Astrocyte of the cerebellum (primary cell): ENCODE data around the gene ISLR.

Experiments
- DNase-seq: peaks from one replicate; pipeline ENCODE4 v3.0.0-alpha.2; 2011; ENCODE audit warnings: low read depth
- H3K4me3 ChIP-seq: 2 replicates; pipeline ENCODE4 v1.5.1; 2011; ENCODE audit warnings: mild to moderate bottlenecking, low read depth, low read length, moderate library complexity
- in situ Hi-C: cut with HindIII; loops from 2 replicates; pipeline ENCODE4 v1.10.0; 2017; ENCODE audit warnings: low sequenced_read_pairs
- TF ChIP-seq, protein P1 (sequence below): IDR thresholded peaks from 2 replicates; pipeline ENCODE4 v1.5.1; 2012; ENCODE audit warnings: low read length, low read depth, moderate library complexity, mild to moderate bottlenecking; ENCODE audit errors: missing control alignments

Gene ISLR

DNA sequence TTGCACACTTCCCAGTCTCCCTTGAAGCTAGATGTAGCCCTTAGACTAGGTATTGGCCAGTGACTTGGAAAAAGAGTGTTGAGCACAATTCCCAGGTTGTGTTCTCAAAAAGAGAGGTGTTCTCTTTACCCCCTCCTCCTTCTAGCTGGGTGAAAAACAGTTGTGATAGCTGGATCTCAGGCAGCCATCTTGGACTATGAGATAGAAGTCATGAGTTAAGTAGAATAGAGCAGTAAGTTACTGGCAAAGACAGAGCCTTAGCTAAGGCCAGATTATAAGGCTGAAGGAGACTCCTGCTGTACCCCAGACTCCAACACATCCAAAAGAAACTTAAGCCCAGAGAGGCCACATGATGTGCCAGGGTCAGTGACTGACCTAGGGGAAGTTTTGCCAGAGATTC, 37.2 kb downstream of the ISLR start:
- TF ChIP-seq, protein P1, sequence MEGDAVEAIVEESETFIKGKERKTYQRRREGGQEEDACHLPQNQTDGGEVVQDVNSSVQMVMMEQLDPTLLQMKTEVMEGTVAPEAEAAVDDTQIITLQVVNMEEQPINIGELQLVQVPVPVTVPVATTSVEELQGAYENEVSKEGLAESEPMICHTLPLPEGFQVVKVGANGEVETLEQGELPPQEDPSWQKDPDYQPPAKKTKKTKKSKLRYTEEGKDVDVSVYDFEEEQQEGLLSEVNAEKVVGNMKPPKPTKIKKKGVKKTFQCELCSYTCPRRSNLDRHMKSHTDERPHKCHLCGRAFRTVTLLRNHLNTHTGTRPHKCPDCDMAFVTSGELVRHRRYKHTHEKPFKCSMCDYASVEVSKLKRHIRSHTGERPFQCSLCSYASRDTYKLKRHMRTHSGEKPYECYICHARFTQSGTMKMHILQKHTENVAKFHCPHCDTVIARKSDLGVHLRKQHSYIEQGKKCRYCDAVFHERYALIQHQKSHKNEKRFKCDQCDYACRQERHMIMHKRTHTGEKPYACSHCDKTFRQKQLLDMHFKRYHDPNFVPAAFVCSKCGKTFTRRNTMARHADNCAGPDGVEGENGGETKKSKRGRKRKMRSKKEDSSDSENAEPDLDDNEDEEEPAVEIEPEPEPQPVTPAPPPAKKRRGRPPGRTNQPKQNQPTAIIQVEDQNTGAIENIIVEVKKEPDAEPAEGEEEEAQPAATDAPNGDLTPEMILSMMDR, result no peak
- no peak overlapping the region for H3K4me3 ChIP-seq
- DNase-seq, result no peak
- in situ Hi-C loops, result no loop called here

DNA sequence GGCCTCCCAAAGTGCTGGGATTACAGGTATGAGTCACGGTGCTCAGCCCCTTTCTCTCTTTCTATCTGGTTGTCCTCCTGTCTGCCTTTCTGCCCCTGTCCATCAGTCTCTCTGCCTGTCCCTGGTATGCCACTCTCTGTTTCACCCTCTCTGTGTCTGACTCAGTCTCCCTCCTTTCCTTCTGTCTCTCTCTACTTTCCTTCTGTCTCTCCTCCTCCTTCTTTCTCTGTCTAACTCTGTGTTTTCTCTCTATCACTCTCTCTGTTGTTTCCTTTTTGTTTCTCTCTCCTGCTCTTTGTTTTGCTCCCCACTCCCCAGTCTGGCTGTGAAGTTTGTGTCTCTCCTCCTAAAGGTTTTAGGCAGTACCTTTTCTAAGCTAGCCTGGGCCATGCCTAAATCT, 38.1 kb downstream of the ISLR start:
- H3K4me3 ChIP-seq, result no peak overlapping the region
- no peak for DNase-seq
- TF ChIP-seq, protein P1, result no peak
- in situ Hi-C loops, result no loop called here

DNA sequence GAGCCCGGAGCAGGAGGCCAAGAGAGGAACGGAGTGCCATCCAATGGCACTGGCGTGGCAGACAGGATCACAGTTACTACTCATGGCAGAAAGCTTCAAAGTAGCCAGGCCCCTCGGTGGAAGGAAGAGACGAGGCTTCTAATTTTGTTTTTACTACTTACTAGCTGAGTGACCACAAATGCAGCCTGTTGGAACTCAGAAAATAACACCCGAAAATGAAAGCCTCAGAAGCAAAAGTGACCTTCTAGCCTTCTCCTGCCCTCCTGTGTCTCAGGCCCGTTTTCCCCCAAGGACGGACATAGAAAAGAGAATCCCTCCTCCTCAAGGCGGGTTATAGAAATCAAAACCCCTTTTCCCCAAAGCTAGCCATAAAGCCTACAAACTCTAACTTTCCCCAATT, 39.0 kb downstream of the ISLR start:
- no peak for DNase-seq
- H3K4me3 ChIP-seq, result no peak overlapping the region
- TF ChIP-seq, protein P1, result no peak
- in situ Hi-C loops, result no loop called here

DNA sequence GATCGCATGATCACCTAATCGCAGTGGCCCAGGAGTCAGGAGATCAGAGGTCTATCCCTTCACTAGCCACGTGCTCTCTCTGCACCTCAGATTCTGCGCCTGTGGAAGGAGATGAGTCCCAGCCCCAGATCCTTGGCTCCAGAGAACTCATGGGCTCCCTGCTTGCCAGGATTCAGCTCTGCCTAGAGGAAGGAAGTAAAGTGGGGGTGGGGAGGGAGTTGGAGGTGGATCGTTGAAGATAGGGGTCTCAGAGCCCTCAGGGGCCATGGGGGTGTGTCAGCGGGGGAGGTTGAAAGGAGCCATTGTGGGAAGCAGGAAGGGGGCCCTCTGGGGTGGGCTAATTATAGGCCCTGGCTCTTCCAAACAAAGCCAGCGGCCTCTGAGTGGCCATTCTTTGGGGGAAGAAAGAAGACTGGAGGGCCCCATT, 40.4 kb downstream of the ISLR start:
- in situ Hi-C loops, result no loop called here
- DNase-seq, result no peak
- no peak overlapping the region for H3K4me3 ChIP-seq
- TF ChIP-seq, protein P1, result no peak

DNA sequence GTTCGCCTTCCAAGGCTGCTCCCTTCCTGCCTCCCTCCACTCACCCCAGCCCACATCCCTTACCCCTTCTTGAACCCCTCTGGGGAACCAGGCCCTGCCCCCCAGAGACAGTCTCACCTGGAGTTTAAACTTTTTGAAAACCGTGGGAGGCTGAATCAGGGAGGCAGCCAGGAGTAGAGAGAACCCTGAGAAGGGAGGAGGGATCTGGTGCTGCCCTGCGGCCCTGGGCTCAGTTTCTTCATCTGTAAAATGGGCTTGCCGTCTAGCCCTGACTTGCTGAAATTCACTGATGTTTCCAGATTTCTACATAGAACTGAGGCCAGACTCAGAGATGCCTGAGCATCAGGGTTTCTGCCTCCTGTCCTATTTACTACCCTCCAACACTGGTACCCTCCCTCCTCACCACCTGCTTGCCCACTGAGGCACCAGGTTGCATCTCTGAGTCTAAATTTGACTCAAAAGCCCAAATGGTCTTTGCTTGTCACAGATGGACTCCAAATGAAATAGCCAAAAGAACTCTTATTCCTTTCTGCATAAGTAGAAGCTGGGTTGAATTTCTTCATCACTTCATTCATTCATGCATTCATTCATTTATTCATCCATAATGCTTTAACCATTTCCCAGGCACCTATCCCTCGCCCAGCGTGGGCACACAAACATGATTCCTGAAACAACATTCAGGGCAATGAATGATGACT, 41.0 kb downstream of the ISLR start:
- H3K4me3 ChIP-seq, result no peak overlapping the region
- in situ Hi-C loops, result no loop called here
- DNase-seq, result no peak
- TF ChIP-seq, protein P1, result no peak

DNA sequence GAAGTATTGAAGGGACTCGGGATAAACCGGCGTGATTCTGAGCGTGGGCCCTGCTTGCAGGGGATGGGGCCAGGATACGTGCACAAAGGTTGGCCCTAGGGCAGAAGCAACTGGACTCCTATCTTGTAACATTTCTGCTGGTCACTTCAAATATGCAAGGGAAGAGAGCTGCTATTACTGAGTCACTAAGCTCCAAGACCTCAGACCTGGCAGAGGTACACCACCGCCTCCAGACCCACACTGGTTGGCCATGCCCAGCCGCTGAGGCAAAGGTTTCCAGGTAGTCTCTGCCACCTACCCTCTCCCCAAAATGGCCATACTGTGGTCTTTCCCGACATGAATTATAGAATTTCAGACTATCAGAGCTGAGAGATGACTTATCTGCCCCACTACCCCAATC, 42.4 kb downstream of the ISLR start:
- in situ Hi-C loops, result no loop called here
- H3K4me3 ChIP-seq, result no peak overlapping the region
- no peak for DNase-seq
- TF ChIP-seq, protein P1, result no peak

DNA sequence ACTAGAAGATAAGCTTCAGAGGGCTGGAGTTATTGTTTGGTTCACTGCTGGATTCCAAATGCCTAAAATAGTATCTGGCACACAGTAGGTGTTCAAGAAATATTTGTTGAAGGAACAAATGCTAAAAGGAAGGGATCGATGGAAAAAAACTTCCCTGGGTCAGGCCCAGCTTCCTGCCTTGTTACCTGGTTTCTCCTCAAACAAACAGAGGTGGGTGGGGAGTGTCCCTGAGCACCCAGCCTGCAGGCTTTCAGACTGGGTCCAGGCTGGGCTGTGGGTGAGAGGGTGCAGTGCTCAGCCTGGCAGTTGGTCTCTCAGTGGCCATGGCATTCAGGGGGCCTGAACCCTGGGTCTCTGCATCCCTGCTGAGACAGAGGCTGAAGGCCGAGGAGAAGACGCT, 43.4 kb downstream of the ISLR start:
- no peak for DNase-seq
- no peak overlapping the region for H3K4me3 ChIP-seq
- in situ Hi-C loops, result no loop called here
- TF ChIP-seq, protein P1, result no peak
